HEK293 (cell line): Measurements from ENCODE around the gene GPR179.
A peak's percentile ranks its signal among the peaks of the same experiment; 100 is the strongest.

Source experiments
- CTCF ChIA-PET: fragments of 350-600 bp; formaldehyde crosslinking; extraction: SDS; loops from one replicate; lab custom pipeline; 2021; ENCODE audit warnings: antibody characterized with exemption; lab: Yijun Ruan, JAX
- POLR2A ChIA-PET: fragments of 300-600 bp; formaldehyde crosslinking; extraction: SDS; loops from one replicate; lab custom pipeline; 2020; ENCODE audit warnings: antibody characterized with exemption, inconsistent platforms; lab: Yijun Ruan, JAX
- H3K27ac ChIP-seq: fragments of 200-500 bp; sonication (Bioruptor generic); 2 replicates; pipeline ENCODE4 v1.5.1; 2014; ENCODE audit warnings: low read depth, low read length, control low read depth, inconsistent platforms; ENCODE audit errors: extremely low read depth
- H3K36me3 ChIP-seq, 2 experiments: fragments of 200-500 bp in 1 of 2; sonication (Bioruptor generic) in 1 of 2; 1 replicate in 1 of 2; 2 replicates in 1 of 2; pipeline ENCODE4 v1.5.1; 2014 to 2017; ENCODE audit warnings: inconsistent platforms in 2 of 2, low read length in 2 of 2; ENCODE audit not compliant: control insufficient read depth in 2 of 2, insufficient read depth in 1 of 2
- H3K4me1 ChIP-seq: fragments of 200-500 bp; sonication (Bioruptor generic); 2 replicates; pipeline ENCODE4 v1.5.1; 2014; ENCODE audit warnings: mild to moderate bottlenecking, low read length, inconsistent platforms; ENCODE audit not compliant: control insufficient read depth, insufficient read depth
- H3K4me3 ChIP-seq: 2 replicates; pipeline ENCODE4 v1.5.1; 2011; ENCODE audit warnings: low read depth, mild to moderate bottlenecking, control low read depth, low read length, moderate library complexity
- H3K9me3 ChIP-seq: fragments of 200-500 bp; sonication (Bioruptor generic); 2 replicates; pipeline ENCODE4 v1.5.1; 2014; ENCODE audit warnings: low read depth, low read length, inconsistent platforms; ENCODE audit not compliant: control insufficient read depth, insufficient read depth
- GFI1B ChIP-seq: fragments of 450-650 bp; formaldehyde crosslinking; IDR thresholded peaks from 2 replicates; pipeline ENCODE4 v1.5.1; 2016; ENCODE audit warnings: missing biosample characterization, missing genetic modification characterization
- HOXA7 ChIP-seq: sonication (generic); formaldehyde crosslinking; IDR thresholded peaks from 2 replicates; pipeline ENCODE4 v1.8.1; 2022; ENCODE audit warnings: missing genetic modification reagents, borderline replicate concordance
- INSM2 ChIP-seq: fragments of 450-650 bp; formaldehyde crosslinking; IDR thresholded peaks from 2 replicates; pipeline ENCODE4 v1.5.1; 2016; ENCODE audit warnings: missing biosample characterization, missing genetic modification characterization
- KLF1 ChIP-seq: fragments of 450-650 bp; formaldehyde crosslinking; IDR thresholded peaks from 2 replicates; pipeline ENCODE4 v1.5.1; 2016; ENCODE audit warnings: missing biosample characterization, missing genetic modification characterization
- KLF10 ChIP-seq: fragments of 450-650 bp; IDR thresholded peaks from 2 replicates; pipeline ENCODE4 v1.5.1; 2018; ENCODE audit warnings: missing biosample characterization, mild to moderate bottlenecking, missing genetic modification characterization
- KLF9 ChIP-seq: fragments of 450-650 bp; formaldehyde crosslinking; IDR thresholded peaks from 2 replicates; pipeline ENCODE4 v1.5.1; 2016; ENCODE audit warnings: missing biosample characterization, missing genetic modification characterization, low read depth
- MEIS1 ChIP-seq: sonication (generic); formaldehyde crosslinking; IDR thresholded peaks from 2 replicates; pipeline ENCODE4 v1.8.1; 2022; ENCODE audit warnings: missing genetic modification reagents, mild to moderate bottlenecking, borderline replicate concordance
- OSR2 ChIP-seq: fragments of 450-650 bp; formaldehyde crosslinking; IDR thresholded peaks from 2 replicates; pipeline ENCODE4 v1.5.1; 2016; ENCODE audit warnings: missing biosample characterization, missing genetic modification characterization
- SCRT2 ChIP-seq: fragments of 450-650 bp; formaldehyde crosslinking; IDR thresholded peaks from 2 replicates; pipeline ENCODE4 v1.5.1; 2016; ENCODE audit warnings: missing biosample characterization, missing genetic modification characterization
- ZBTB11 ChIP-seq: fragments of 450-650 bp; formaldehyde crosslinking; conservative IDR thresholded peaks from 2 replicates; pipeline ENCODE4 v1.5.1; 2016; ENCODE audit warnings: low read depth, missing biosample characterization, missing genetic modification characterization
- ZBTB17 ChIP-seq: fragments of 450-650 bp; formaldehyde crosslinking; IDR thresholded peaks from 2 replicates; pipeline ENCODE4 v1.5.1; 2016; ENCODE audit warnings: missing biosample characterization, missing genetic modification characterization
- ZBTB8A ChIP-seq: fragments of 450-650 bp; formaldehyde crosslinking; IDR thresholded peaks from 2 replicates; pipeline ENCODE4 v1.5.1; 2016; ENCODE audit warnings: missing biosample characterization, missing genetic modification characterization
- ZEB2 ChIP-seq: fragments of 450-650 bp; formaldehyde crosslinking; IDR thresholded peaks from 2 replicates; pipeline ENCODE4 v1.5.1; 2016; ENCODE audit warnings: missing biosample characterization, missing genetic modification characterization
- ZNF140 ChIP-seq: fragments of 450-650 bp; formaldehyde crosslinking; IDR thresholded peaks from 2 replicates; pipeline ENCODE4 v1.5.1; 2016; ENCODE audit warnings: missing biosample characterization, missing genetic modification characterization
- ZNF146 ChIP-seq: fragments of 450-650 bp; formaldehyde crosslinking; IDR thresholded peaks from 2 replicates; pipeline ENCODE4 v1.5.1; 2016; ENCODE audit warnings: missing biosample characterization, missing genetic modification characterization
- ZNF155 ChIP-seq: fragments of 450-650 bp; formaldehyde crosslinking; IDR thresholded peaks from 2 replicates; pipeline ENCODE4 v1.5.1; 2016; ENCODE audit warnings: missing biosample characterization, missing genetic modification characterization
- ZNF184 ChIP-seq: fragments of 450-650 bp; IDR thresholded peaks from 2 replicates; pipeline ENCODE4 v1.5.1; 2018; ENCODE audit warnings: missing biosample characterization, mild to moderate bottlenecking, missing genetic modification characterization
- ZNF2 ChIP-seq: fragments of 450-650 bp; formaldehyde crosslinking; IDR thresholded peaks from 2 replicates; pipeline ENCODE4 v1.5.1; 2016; ENCODE audit warnings: missing biosample characterization, missing genetic modification characterization
- ZNF248 ChIP-seq: fragments of 450-650 bp; formaldehyde crosslinking; IDR thresholded peaks from 2 replicates; pipeline ENCODE4 v1.5.1; 2017; ENCODE audit warnings: missing biosample characterization, missing genetic modification characterization
- ZNF302 ChIP-seq: fragments of 450-650 bp; formaldehyde crosslinking; IDR thresholded peaks from 2 replicates; pipeline ENCODE4 v1.5.1; 2016; ENCODE audit warnings: missing biosample characterization, missing genetic modification characterization, low read depth
- ZNF350 ChIP-seq: fragments of 450-650 bp; formaldehyde crosslinking; IDR thresholded peaks from 2 replicates; pipeline ENCODE4 v1.5.0; 2017; ENCODE audit warnings: missing biosample characterization, mild to moderate bottlenecking, missing genetic modification characterization
- ZNF426 ChIP-seq: fragments of 450-650 bp; formaldehyde crosslinking; IDR thresholded peaks from 2 replicates; pipeline ENCODE4 v1.5.1; 2017; ENCODE audit warnings: missing biosample characterization, missing genetic modification characterization, mild to moderate bottlenecking, inconsistent platforms, moderate library complexity
- ZNF433 ChIP-seq: fragments of 450-650 bp; formaldehyde crosslinking; IDR thresholded peaks from 2 replicates; pipeline ENCODE4 v1.5.1; 2016; ENCODE audit warnings: missing biosample characterization, missing genetic modification characterization, low read depth
- ZNF48 ChIP-seq: fragments of 450-650 bp; formaldehyde crosslinking; IDR thresholded peaks from 2 replicates; pipeline ENCODE4 v1.5.1; 2016; ENCODE audit warnings: missing biosample characterization, missing genetic modification characterization
- ZNF560 ChIP-seq: fragments of 450-650 bp; formaldehyde crosslinking; IDR thresholded peaks from 2 replicates; pipeline ENCODE4 v1.5.1; 2017; ENCODE audit warnings: missing biosample characterization, missing genetic modification characterization, borderline replicate concordance
- ZNF561 ChIP-seq: fragments of 450-650 bp; IDR thresholded peaks from 2 replicates; pipeline ENCODE4 v1.5.1; 2018; ENCODE audit warnings: missing biosample characterization, missing genetic modification characterization, borderline replicate concordance
- ZNF600 ChIP-seq: fragments of 450-650 bp; formaldehyde crosslinking; IDR thresholded peaks from 2 replicates; pipeline ENCODE4 v1.5.1; 2016; ENCODE audit warnings: missing biosample characterization, missing genetic modification characterization
- ZNF626 ChIP-seq: fragments of 450-650 bp; sonication (Bioruptor Pico); formaldehyde crosslinking; IDR thresholded peaks from 2 replicates; pipeline ENCODE4 v1.5.1; 2018; ENCODE audit warnings: missing biosample characterization, missing genetic modification characterization, inconsistent platforms
- ZNF645 ChIP-seq: fragments of 450-650 bp; formaldehyde crosslinking; IDR thresholded peaks from 2 replicates; pipeline ENCODE4; 2016; ENCODE audit warnings: missing biosample characterization, missing genetic modification characterization
- ZXDB ChIP-seq: fragments of 450-650 bp; formaldehyde crosslinking; IDR thresholded peaks from 2 replicates; pipeline ENCODE4 v1.5.1; 2016; ENCODE audit warnings: missing biosample characterization, missing genetic modification characterization

Gene GPR179

GRCh38 chr17:38342886-38343607 is 709 bp downstream of the GPR179 start:
- Histone ChIP-seq H3K4me3 (no peak overlapping the region), H3K9me3 (no peaks in the 10 kb centered on the region), H3K4me1 (peaks cover 9% of the 10 kb centered on the region), H3K36me3 (no peaks in the 10 kb centered on the region), H3K27ac (no peak overlapping the region)
- ChIA-PET CTCF (interaction anchor here (0.6 to 9.5 kb wide), 4 partner anchors 7 to 323 kb away, joined by 6 to 186 read pairs (median 13); no protein-coding TSS in a partner anchor), POLR2A (interaction anchor here (1.0 kb wide), 1 partner anchor 9 kb away, joined by 4 read pairs; the partner anchor contains the start of gene SOCS7)
- no peak for TF ChIP-seq HOXA7 (CRISPR knock-in tag)
- no peak for TF ChIP-seq ZNF140 (tag by site-specific recombination)
- no peak for TF ChIP-seq MEIS1 (CRISPR knock-in tag)
- no peak for TF ChIP-seq ZNF184 (tag by site-specific recombination)
- no peak for TF ChIP-seq ZNF302 (tag by site-specific recombination)
- no peak for TF ChIP-seq ZNF561
- TF ChIP-seq ZNF560 = no peak
- no peak for TF ChIP-seq ZNF48

GRCh38 chr17:38341035-38341721 is 2.6 kb downstream of the GPR179 start:
- Histone ChIP-seq H3K27ac (peak overlapping the region; percentile 40; the same call in 1 of the 2 replicates), H3K4me3 (no peak overlapping the region), H3K9me3 (no peaks in the 10 kb centered on the region), H3K4me1 (peaks cover 9% of the 10 kb centered on the region), H3K36me3 (no peaks in the 10 kb centered on the region)
- POLR2A ChIA-PET = interaction anchor here (0.9 to 1.4 kb wide), 4 partner anchors 11 to 62 kb away, joined by 3 to 7 read pairs (median 4); partner anchors contain the start of gene SOCS7
- CTCF ChIA-PET = interaction anchor here (0.5 to 12.3 kb wide), 13 partner anchors 6 to 390 kb away, joined by 3 to 186 read pairs (median 4); partner anchors contain the start of genes GPR179 and SOCS7
- no peak for TF ChIP-seq ZNF645 (tag by site-specific recombination)
- no peak for TF ChIP-seq ZEB2
- TF ChIP-seq INSM2 = no peak
- no peak for TF ChIP-seq ZNF600 (tag by site-specific recombination)
- TF ChIP-seq ZNF426 = no peak
- no peak; the same call in 1 of the 2 replicates for TF ChIP-seq KLF10
- 0 out of 2 replicates have a peak, but pooled peaks have one; percentile 12 for TF ChIP-seq SCRT2 (tag by site-specific recombination)
- peak; percentile 91 for TF ChIP-seq ZBTB17 (tag by site-specific recombination)
- no peak for TF ChIP-seq ZXDB
- TF ChIP-seq ZBTB11 (tag by site-specific recombination) = no peak
- TF ChIP-seq ZNF433 (tag by site-specific recombination) = no peak
- TF ChIP-seq ZNF184 (tag by site-specific recombination) = 0 out of 2 replicates have a peak, but pooled peaks have one; percentile 68
- TF ChIP-seq ZNF350 (tag by site-specific recombination) = no peak
- TF ChIP-seq ZNF155 = no peak
- TF ChIP-seq KLF9 (tag by site-specific recombination) = no peak
- no peak for TF ChIP-seq ZNF626
- TF ChIP-seq GFI1B (tag by site-specific recombination) = no peak
- no peak for TF ChIP-seq ZNF248 (tag by site-specific recombination)
- no peak for TF ChIP-seq OSR2 (tag by site-specific recombination)
- TF ChIP-seq ZNF146 = no peak
- no peak for TF ChIP-seq ZNF2
- TF ChIP-seq KLF1 (tag by site-specific recombination) = no peak
- TF ChIP-seq ZBTB8A (tag by site-specific recombination) = peak; percentile 60
